Measurements from ENCODE around the gene MEX3A.
"Not testable (repeated sequence)": the region's sequence is repeated elsewhere in the genome, so short reads cannot be mapped to it uniquely, and the experiment has no call there.

The MEX3A gene

GRCh38 chr1:156118177-156118868, 36.1 kb upstream of the MEX3A start:
- FAIRE-seq = no peak

DNA sequence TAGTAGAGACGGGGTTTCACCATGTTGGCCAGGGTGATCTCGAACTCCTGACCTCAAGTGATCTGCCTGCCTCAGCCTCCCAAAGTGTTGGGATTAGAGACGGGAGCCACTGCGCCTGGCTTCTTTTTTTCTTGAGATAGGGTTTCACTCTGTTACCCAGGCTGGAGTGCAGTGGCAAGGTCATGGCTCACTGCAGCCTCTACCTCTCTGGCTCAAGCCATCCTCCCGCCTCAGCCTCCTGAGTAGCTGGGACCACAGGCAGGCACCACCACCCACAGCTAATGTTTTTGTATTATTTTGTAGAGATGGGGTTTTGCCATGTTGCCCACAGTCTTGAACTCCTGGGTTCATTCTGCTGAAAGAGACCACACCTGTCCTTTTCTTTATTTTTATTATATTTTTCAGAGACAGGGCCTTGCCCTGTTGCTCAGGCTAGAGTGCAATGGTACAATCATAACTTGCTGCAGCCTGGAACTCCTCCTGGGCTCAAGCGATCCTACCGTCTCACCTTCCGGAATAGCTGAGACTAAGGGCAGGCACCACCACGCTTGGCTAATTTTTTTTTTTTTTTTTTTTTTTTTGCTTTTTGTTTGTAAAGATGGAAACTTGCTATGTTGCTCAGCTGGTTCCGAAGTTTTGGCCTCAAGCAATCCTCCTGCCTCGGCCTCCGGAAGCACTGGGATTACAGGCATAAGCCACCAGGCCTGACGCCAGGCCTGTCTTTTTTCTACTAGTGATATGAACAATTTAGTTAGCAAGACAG, 35.3 kb upstream of the MEX3A start:
- no peak for FAIRE-seq

- FAIRE-seq = not testable (repeated sequence)
Observed at GRCh38 chr1:156116731-156117130, 34.5 kb upstream of the MEX3A start.

GRCh38 chr1:156115514-156116374, 33.5 kb upstream of the MEX3A start:
- FAIRE-seq = no peak

DNA sequence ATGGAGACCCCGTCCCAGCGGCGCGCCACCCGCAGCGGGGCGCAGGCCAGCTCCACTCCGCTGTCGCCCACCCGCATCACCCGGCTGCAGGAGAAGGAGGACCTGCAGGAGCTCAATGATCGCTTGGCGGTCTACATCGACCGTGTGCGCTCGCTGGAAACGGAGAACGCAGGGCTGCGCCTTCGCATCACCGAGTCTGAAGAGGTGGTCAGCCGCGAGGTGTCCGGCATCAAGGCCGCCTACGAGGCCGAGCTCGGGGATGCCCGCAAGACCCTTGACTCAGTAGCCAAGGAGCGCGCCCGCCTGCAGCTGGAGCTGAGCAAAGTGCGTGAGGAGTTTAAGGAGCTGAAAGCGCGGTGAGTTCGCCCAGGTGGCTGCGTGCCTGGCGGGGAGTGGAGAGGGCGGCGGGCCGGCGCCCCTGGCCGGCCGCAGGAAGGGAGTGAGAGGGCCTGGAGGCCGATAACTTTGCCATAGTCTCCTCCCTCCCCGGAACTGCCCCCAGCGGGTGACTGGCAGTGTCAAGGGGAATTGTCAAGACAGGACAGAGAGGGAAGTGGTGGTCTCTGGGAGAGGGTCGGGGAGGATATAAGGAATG, 32.8 kb upstream of the MEX3A start:
- no peak for FAIRE-seq

DNA sequence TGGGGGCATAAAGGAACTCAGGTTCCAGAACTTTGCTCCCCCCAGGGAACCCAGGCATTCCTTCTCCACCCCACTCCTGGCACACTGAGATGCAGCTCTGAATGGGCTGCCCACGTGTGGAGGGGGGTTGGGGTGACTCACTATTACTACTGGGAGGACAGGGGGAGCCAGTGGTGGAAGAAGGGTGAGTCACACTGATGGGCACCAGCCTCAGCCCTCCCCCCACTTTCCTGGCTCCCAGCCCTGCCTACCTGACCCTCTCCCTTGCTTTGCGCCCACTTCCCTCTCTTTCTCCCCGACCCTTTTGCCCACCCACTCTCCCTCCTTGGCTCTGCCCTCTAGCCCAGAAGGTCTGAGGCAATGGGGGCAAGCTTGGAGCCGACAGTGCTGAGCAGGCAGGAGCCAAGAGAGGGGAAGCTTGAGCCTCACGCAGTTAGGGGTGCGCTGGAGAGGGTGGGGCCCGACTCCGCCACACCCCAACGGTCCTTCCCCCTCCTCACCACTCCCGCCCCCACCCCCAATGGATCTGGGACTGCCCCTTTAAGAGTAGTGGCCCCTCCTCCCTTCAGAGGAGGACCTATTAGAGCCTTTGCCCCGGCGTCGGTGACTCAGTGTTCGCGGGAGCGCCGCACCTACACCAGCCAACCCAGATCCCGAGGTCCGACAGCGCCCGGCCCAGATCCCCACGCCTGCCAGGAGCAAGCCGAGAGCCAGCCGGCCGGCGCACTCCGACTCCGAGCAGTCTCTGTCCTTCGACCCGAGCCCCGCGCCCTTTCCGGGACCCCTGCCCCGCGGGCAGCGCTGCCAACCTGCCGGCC, 32.0 kb upstream of the MEX3A start, which contains the start of gene LMNA:
TSS of gene LMNA (plus strand) at position 611 of the 818 bp plus-strand sequence. CDS start 208 bp downstream, outside the sequence.
- no peak for FAIRE-seq

DNA sequence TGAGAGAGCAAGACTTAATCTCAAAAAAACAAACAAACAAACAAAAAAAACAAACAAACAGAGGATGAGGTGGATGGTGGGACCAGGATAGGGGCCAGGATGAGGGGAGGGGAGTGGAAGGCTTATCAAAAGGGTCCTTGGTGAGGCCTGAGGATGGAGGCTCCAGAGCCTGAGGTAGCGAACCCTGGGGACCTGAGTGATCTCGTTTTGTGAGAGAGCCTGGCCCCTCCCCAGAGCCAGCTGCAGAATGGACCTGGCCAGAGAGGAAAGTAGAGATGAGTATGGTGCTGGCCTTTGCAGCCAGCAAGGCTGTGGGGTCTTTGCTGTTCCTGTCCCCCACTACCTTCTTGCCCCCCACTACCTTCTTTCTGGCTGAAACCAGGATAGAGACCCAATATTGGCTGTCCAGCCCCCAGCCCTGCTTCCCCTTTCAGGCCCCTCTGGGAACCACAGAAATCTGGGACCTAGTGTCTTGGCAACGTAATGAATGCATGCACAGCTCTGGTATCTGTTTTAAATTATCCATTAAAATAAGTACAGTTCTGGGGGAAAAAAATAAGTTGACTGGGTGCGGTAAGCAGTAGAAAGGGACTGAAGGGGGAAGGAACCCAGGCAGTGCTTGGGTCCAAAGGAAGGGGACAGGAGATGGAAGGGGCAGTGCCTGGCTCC, 31.2 kb upstream of the MEX3A start:
- no peak for FAIRE-seq

DNA sequence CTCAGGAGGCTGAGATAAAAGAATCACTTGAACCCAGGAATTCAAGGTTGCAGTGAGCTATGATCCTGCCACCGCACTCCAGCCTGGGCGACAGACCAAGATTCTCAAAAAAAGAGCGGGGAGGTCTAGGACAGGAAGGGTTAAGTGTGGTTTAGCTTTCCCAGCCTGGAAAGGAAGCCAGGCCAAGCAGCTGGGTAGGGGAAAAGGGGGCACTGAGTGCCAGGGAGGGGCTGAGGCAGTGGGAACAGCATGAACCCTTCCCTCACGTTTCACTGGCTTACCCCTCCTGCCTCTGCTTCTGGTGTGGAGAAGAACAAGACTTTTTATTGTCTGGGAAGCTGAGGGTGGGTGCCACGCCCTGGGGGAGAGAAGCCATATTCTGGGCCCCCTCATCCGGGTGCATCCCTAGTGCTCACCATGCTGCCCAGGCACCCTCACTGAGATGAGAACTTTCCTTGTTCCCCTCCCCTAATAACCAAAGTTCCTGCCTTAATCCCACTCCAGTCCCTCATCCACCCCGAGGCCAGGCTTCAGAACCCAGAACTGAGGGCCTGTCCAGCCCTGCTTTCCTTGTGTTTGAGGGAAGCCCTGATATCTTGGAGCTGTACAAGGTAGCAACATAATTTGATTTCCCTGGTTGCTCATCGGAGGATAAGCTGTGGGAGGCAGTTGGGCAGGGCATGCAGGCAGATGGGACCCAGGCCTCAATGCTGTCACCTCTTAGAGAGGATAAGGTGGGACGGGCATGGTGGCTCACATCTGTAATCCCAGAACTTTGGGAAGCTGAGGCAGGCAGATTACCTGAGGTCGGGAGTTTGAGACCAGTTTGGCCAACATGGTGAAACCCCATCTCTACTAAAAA, 30.2 kb upstream of the MEX3A start:
- no peak for FAIRE-seq

- no peak for FAIRE-seq
Observed at GRCh38 chr1:156111355-156111962, 29.2 kb upstream of the MEX3A start.

- FAIRE-seq = no peak
Observed at GRCh38 chr1:156110252-156110651, 28.0 kb upstream of the MEX3A start.

- FAIRE-seq = no peak
Observed at GRCh38 chr1:156108664-156109241, 26.5 kb upstream of the MEX3A start.

- FAIRE-seq = no peak
Observed at GRCh38 chr1:156108057-156108456, 25.8 kb upstream of the MEX3A start.

DNA sequence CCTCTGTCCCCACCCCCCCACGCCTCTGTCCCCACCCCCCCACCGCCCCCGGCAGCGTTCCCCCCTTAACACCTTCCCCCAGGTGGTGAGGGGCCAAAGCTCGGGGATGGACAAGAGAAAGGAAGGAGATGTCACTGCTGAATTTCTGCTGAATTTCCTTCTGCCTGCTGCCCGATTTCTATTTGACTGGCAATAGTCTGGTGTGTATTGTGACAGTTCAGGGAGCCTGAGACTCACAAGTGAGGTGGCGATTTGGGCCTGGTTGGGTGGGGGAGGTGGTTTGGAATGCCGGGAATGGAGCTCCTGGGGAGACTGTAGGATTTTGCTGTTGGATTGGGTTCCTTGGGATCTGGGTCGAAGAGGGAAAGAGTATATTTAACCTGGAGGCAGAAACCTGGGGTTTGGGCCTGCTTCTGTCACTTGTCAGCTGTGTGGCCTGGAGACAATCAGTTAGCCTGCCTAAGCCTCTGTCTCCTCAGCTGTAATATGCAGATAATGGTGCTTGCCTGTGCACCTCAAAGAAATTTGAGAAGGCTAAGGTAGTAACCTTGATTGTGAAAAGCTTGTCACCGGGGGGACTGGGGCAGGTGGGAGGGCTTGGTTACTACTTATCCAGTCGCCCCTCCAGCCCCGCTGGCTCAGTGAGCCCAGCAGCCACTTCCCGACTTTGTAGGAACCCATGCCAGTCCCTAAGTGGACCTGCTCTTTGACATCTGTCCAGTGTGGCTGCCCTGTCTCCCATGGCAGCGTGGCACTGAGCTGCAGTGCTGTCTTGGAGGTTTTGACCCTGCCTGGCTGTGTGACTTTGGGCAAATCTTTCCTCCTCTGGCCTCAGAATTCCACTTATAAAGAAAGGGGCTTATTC, 24.6 kb upstream of the MEX3A start:
- no peak for FAIRE-seq

DNA sequence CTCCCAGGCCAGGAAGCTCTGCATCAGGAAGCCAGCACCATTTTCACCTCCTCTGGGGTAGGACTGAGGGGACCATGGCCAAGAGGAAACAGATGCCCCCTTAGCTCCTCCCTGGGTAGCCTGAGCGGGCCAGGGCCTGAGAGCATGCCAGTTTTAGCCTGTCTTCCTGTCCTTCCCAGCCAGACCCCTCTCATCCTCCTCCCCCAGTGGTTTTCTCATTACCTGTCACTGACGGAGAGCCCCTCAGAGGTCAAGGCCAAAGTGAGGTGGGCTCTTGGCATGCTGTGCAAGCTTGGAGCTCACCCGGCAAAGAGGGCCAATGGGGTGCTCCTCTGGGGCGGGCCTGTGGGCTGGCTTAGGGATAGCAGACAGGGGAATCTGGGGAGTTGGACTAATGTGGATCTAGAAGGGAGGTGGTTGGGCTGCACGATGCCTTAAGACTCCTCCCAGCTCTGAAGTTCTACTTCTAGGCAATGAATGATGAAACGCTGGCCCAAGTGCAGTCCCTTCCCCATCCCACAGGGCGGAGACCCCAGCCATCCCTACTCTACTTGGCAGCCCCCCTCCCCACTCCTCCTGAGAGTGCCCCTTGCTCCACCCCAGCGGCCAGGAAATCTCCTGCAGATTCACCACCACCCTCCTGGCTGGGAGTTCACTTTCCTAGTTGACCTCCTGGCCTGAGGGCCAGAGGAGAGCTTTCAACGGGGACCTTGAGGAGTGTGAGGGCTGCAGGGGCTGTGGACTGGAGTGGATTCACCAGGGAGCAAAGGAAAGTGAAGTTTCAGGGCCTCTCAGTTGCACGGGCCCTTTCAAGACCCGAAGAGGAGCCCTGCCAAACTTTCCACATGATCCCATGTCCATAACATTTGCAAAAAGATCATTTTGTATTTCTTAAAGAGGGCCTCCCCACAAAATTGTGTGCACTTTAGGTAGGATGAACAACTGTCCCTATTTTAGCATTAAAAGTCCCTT, 22.9 kb upstream of the MEX3A start:
- FAIRE-seq = no peak

DNA sequence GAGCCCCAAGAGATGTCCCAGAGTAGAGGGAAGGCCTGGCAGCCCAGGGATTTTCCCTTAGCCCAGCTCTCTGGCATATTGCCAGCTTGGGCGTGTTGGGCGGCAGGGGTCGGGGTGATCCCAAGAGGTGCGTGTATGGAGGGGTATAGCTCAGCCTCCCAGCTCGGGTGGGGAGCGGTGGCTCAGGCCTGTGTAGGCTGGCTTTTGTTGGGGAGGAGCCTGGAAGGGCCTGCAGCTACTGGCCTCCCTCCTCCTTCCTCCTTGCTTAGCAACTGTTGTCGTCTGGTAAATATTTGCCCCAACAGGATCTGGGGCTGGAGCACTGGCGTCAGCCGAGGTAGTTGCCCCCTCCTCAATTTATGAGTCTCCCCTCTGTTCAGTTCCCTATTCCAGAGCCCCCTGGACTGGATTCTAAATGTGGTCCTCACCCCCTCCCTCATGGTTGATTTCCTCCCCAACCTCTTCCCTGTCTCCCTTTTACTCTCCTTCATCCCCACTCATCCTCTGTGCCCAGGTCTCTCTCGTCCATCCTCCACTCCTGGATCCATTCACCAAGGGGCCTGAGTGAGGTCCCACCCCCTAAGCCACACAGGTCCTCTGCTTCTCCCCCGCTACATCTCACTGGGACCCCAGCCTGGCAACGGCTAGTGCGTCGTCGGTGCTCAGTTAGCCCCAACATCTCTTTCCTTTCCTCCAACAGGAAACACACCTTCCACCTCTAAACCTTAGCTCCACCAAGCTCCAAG, 22.0 kb upstream of the MEX3A start:
- FAIRE-seq = peak; percentile 5

DNA sequence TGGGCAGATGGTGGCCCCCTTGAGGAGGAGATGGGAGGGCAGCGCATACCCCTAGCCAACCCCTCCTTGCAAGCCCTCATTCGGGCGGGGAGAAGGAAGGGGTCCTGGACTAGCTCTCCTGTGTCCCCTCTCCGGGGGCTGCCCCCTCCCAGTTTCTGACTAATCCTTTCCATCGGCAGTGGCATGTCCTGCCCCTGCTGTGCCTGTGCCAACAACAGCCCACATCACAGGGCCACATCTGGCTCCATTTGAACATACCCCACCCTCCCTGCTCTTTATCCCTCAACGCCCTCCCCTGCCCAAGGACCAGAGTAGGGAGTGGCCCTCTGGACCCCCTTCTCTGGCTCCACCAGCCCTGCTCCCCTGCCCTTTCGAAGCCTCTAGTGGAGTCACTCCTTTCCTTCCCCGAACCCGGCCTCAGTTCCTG, 21.3 kb upstream of the MEX3A start:
- no peak for FAIRE-seq
